OCI-LY1 (cell line): Measurements from ENCODE around the gene POLE4.

ENCODE experiments used
- EZH2 ChIP-seq: fragments of 200-600 bp; sonication (generic), shearing (Covaris generic); IDR thresholded peaks from 2 replicates; pipeline ENCODE4 v1.8.0; 2017; ENCODE audit warnings: borderline replicate concordance, mixed run types, mild to moderate bottlenecking, antibody characterized with exemption, low read length, moderate library complexity, mixed read lengths
- TF ChIP-seq, protein P1 (sequence below): fragments of 200-600 bp; sonication (generic), shearing (Covaris generic); IDR thresholded peaks from 2 replicates; pipeline ENCODE4 v1.5.1; 2017; ENCODE audit warnings: mild to moderate bottlenecking, antibody characterized with exemption, low read length, moderate library complexity, mixed read lengths

DNA sequence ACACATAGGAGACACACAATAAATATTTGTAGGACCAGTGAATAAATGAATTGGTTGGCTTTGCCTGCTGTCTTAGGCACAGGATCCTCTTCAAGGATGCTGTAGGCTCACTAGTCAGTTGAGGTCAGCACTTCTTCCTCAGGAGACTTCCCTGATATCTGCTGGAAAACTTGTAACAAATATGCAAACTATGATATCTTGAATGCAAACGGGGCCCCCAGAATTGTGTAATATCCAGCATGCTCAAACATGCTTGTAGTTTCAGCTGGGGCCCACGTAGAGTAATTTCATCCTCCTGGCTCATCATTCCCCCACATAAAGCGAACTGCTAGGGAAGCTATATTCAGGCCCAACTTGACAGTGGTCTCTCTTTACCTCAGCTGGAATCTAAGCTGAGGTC is 43.6 kb downstream of the POLE4 start:
- TF ChIP-seq EZH2, result no peak
- TF ChIP-seq, protein P1, sequence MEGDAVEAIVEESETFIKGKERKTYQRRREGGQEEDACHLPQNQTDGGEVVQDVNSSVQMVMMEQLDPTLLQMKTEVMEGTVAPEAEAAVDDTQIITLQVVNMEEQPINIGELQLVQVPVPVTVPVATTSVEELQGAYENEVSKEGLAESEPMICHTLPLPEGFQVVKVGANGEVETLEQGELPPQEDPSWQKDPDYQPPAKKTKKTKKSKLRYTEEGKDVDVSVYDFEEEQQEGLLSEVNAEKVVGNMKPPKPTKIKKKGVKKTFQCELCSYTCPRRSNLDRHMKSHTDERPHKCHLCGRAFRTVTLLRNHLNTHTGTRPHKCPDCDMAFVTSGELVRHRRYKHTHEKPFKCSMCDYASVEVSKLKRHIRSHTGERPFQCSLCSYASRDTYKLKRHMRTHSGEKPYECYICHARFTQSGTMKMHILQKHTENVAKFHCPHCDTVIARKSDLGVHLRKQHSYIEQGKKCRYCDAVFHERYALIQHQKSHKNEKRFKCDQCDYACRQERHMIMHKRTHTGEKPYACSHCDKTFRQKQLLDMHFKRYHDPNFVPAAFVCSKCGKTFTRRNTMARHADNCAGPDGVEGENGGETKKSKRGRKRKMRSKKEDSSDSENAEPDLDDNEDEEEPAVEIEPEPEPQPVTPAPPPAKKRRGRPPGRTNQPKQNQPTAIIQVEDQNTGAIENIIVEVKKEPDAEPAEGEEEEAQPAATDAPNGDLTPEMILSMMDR, result no peak
